Neural progenitor cell (in vitro differentiated cells): Measurements from ENCODE around the gene UNC80. TPM values are rescaled to one million over a fixed set of nuclear protein-coding genes. Genes with fewer than 3 reads are reported as not detected.

Experiments
- DNase-seq: peaks from one replicate; pipeline ENCODE4 v3.0.0-alpha.2; 2016; ENCODE audit warnings: low spot score
- H2AFZ ChIP-seq: fragments of 200-600 bp; sonication (generic); replicated peaks from 2 replicates; pipeline ENCODE4 v1.6.1; 2016; ENCODE audit warnings: antibody characterized with exemption
- H3F3A ChIP-seq: fragments of 200-600 bp; sonication (generic); 2 replicates; pipeline ENCODE4 v1.6.1; 2016; ENCODE audit warnings: antibody characterized with exemption, low read depth
- H3K27ac ChIP-seq: fragments of 200-600 bp; sonication (generic); 2 replicates; pipeline ENCODE4 v1.5.1; 2016; ENCODE audit warnings: mild to moderate bottlenecking
- H3K27me3 ChIP-seq: fragments of 200-600 bp; sonication (generic); 2 replicates; pipeline ENCODE4 v1.6.1; 2016; ENCODE audit warnings: mild to moderate bottlenecking, moderate library complexity
- H3K36me3 ChIP-seq: fragments of 200-600 bp; sonication (generic); 2 replicates; pipeline ENCODE4 v1.5.1; 2016
- H3K4me1 ChIP-seq: fragments of 200-600 bp; sonication (generic); 2 replicates; pipeline ENCODE4 v1.6.1; 2016; ENCODE audit warnings: mixed run types
- H3K4me2 ChIP-seq: fragments of 200-600 bp; sonication (generic); 2 replicates; pipeline ENCODE4 v1.6.1; 2016
- H3K4me3 ChIP-seq: fragments of 200-600 bp; sonication (generic); 2 replicates; pipeline ENCODE4 v1.5.1; 2016
- H3K79me2 ChIP-seq: fragments of 200-600 bp; sonication (generic); 2 replicates; pipeline ENCODE4 v1.6.1; 2016; ENCODE audit warnings: low read depth
- H3K9ac ChIP-seq: fragments of 200-600 bp; sonication (generic); 2 replicates; pipeline ENCODE4 v1.6.1; 2016
- H3K9me3 ChIP-seq: fragments of 200-600 bp; sonication (generic); 2 replicates; pipeline ENCODE4 v1.5.1; 2016; ENCODE audit warnings: low read depth
- H4K20me1 ChIP-seq: fragments of 200-600 bp; sonication (generic); 2 replicates; pipeline ENCODE4 v1.6.1; 2016; ENCODE audit warnings: low read depth
- H3K27ac Mint-ChIP-seq: 3 replicates; pipeline ENCODE4 v1.8.0; 2021; ENCODE audit warnings: mixed read lengths
- H3K27me3 Mint-ChIP-seq: 2 replicates; pipeline ENCODE4 v1.8.0; 2022; ENCODE audit warnings: low read depth, mild to moderate bottlenecking, inconsistent platforms, moderate library complexity, mixed read lengths; ENCODE audit not compliant: insufficient read depth
- H3K36me3 Mint-ChIP-seq: 3 replicates; pipeline ENCODE4 v1.8.0; 2021; ENCODE audit warnings: mixed read lengths
- H3K4me1 Mint-ChIP-seq: 3 replicates; pipeline ENCODE4 v1.8.0; 2021; ENCODE audit warnings: mixed read lengths
- H3K4me3 Mint-ChIP-seq: 3 replicates; pipeline ENCODE4 v1.8.0; 2021; ENCODE audit warnings: mild to moderate bottlenecking, moderate library complexity, mixed read lengths
- H3K9me3 Mint-ChIP-seq: 3 replicates; pipeline ENCODE4 v1.8.0; 2020; ENCODE audit warnings: mixed read lengths
- CTCF ChIP-seq: fragments of 200-600 bp; sonication (generic); IDR thresholded peaks from 2 replicates; pipeline ENCODE4 v1.5.1; 2017; ENCODE audit warnings: antibody characterized with exemption, mild to moderate bottlenecking
- EZH2 ChIP-seq: fragments of 200-600 bp; sonication (generic); IDR thresholded peaks from 2 replicates; pipeline ENCODE4 v1.6.1; 2017; ENCODE audit warnings: antibody characterized with exemption, mild to moderate bottlenecking, moderate library complexity
- EZH2phosphoT487 ChIP-seq: fragments of 200-600 bp; sonication (generic); IDR thresholded peaks from 2 replicates; pipeline ENCODE4 v1.6.1; 2017; ENCODE audit warnings: antibody characterized with exemption
- total RNA-seq: library from RNA; depleted of rRNA; stranded (reverse); fragments of >200 nt; gene quantifications from 2 replicates; pipeline ENCODE4 v1.2.3, GENCODE V29; 2015; ENCODE audit warnings: low replicate concordance

UNC80 gene
- total RNA-seq, 1 donor from 2014 or later = 1.9 TPM

- Histone ChIP-seq H3K9ac (no peak overlapping the region), H3K4me2 (peak overlapping the region; percentile 85), H3K27ac (no peak overlapping the region), H3K4me3 (peak overlapping the region; percentile 78), H2AFZ (peak overlapping the region; percentile 86), H3K4me1 (no peaks in the 10 kb centered on the region), H3K9me3 (no peaks in the 10 kb centered on the region), H3K36me3 (no peaks in the 10 kb centered on the region), H3K27me3 (peaks cover 53% of the 10 kb centered on the region), H3F3A (peaks cover 4% of the 10 kb centered on the region), H3K79me2 (no peaks in the 10 kb centered on the region), H4K20me1 (no peaks in the 10 kb centered on the region)
- H3K27ac Mint-ChIP-seq = no peak overlapping the region
- H3K27me3 Mint-ChIP-seq = no peaks in the 10 kb centered on the region
- no peaks in the 10 kb centered on the region for H3K9me3 Mint-ChIP-seq
- H3K4me1 Mint-ChIP-seq = peaks cover 10% of the 10 kb centered on the region
- TF ChIP-seq EZH2 (no peak), CTCF (no peak), EZH2phosphoT487 (no peak)
- DNase-seq = no peak
- H3K36me3 Mint-ChIP-seq = no peaks in the 10 kb centered on the region
- peak overlapping the region; percentile 90 for H3K4me3 Mint-ChIP-seq
Measured at GRCh38 chr2:209772290-209772685, 656 bp downstream of the UNC80 start.

- H3K27ac ChIP-seq = no peak overlapping the region
- Mint-ChIP-seq H3K4me1 (peaks cover 10% of the 10 kb centered on the region), H3K27ac (no peak overlapping the region), H3K36me3 (no peaks in the 10 kb centered on the region), H3K27me3 (no peaks in the 10 kb centered on the region), H3K4me3 (peak overlapping the region; percentile 14), H3K9me3 (no peaks in the 10 kb centered on the region)
- TF ChIP-seq EZH2 = no peak
- TF ChIP-seq CTCF = no peak
- TF ChIP-seq EZH2phosphoT487 = no peak
- H3K9me3 ChIP-seq = no peaks in the 10 kb centered on the region
- H3K27me3 ChIP-seq = peaks cover 42% of the 10 kb centered on the region
- H3F3A ChIP-seq = peaks cover 4% of the 10 kb centered on the region
- H3K9ac ChIP-seq = no peak overlapping the region
- no peak for DNase-seq
- no peaks in the 10 kb centered on the region for H3K4me1 ChIP-seq
- H3K4me2 ChIP-seq = no peak overlapping the region
- H2AFZ ChIP-seq = no peak overlapping the region
- no peaks in the 10 kb centered on the region for H4K20me1 ChIP-seq
- H3K36me3 ChIP-seq = no peaks in the 10 kb centered on the region
- no peak overlapping the region for H3K4me3 ChIP-seq
- H3K79me2 ChIP-seq = no peaks in the 10 kb centered on the region
Measured at GRCh38 chr2:209773377-209773776, 1.7 kb downstream of the UNC80 start.

GRCh38 chr2:209787416-209787815, 15.8 kb downstream of the UNC80 start:
- Histone ChIP-seq H3K4me3 (no peak overlapping the region), H4K20me1 (no peaks in the 10 kb centered on the region), H3K4me1 (peaks cover 5% of the 10 kb centered on the region), H3K9ac (no peak overlapping the region), H3K36me3 (no peaks in the 10 kb centered on the region), H3K79me2 (no peaks in the 10 kb centered on the region), H3K9me3 (no peaks in the 10 kb centered on the region), H3K27me3 (no peaks in the 10 kb centered on the region), H3K4me2 (no peak overlapping the region), H3K27ac (no peak overlapping the region), H2AFZ (no peak overlapping the region), H3F3A (no peaks in the 10 kb centered on the region)
- no peak for DNase-seq
- TF ChIP-seq EZH2phosphoT487 (no peak), CTCF (no peak)
- Mint-ChIP-seq H3K4me3 (no peak overlapping the region), H3K9me3 (no peaks in the 10 kb centered on the region), H3K36me3 (no peaks in the 10 kb centered on the region), H3K27me3 (peaks cover 6% of the 10 kb centered on the region), H3K27ac (no peak overlapping the region), H3K4me1 (no peaks in the 10 kb centered on the region)
